Neural progenitor cell (in vitro differentiated cells): Measurements from ENCODE around the gene AXIN2.

Source experiments
- CTCF ChIP-seq: fragments of 200-600 bp; sonication (generic); IDR thresholded peaks from 2 replicates; pipeline ENCODE4 v1.5.1; 2017; ENCODE audit warnings: antibody characterized with exemption, mild to moderate bottlenecking
- EZH2 ChIP-seq: fragments of 200-600 bp; sonication (generic); IDR thresholded peaks from 2 replicates; pipeline ENCODE4 v1.6.1; 2017; ENCODE audit warnings: antibody characterized with exemption, mild to moderate bottlenecking, moderate library complexity

GRCh38 chr17:65553646-65554552 is 7.5 kb downstream of the AXIN2 start:
- TF ChIP-seq CTCF = no peak
- TF ChIP-seq EZH2 = no peak
